Prostate gland (tissue), 2 donors: ENCODE results near the gene SACM1L. TPM values are rescaled to one million over a fixed set of nuclear protein-coding genes. Genes with fewer than 3 reads are reported as not detected.

Experiments
- DNase-seq: peaks from one replicate; pipeline ENCODE4 v3.0.0-alpha.2; 2019; ENCODE audit warnings: low spot score
- H3K27ac ChIP-seq, 2 donors: fragments of 200-600 bp; sonication (generic); 2 replicates each; pipeline ENCODE4 v1.5.1; 2017 to 2019
- H3K27me3 ChIP-seq: fragments of 200-600 bp; sonication (generic); replicated peaks from 2 replicates; pipeline ENCODE4 v1.5.1; 2019; ENCODE audit not compliant: insufficient read depth
- H3K36me3 ChIP-seq, 2 donors: fragments of 200-600 bp; sonication (generic); 1 replicate in 1 of 2; 2 replicates in 1 of 2; pipeline versions ENCODE4 v1.5.1 to v1.8.1; 2017 to 2019
- H3K4me1 ChIP-seq: fragments of 200-600 bp; sonication (generic); replicated peaks from 2 replicates; pipeline ENCODE4 v1.5.1; 2019
- H3K4me3 ChIP-seq, 2 donors: fragments of 200-600 bp; sonication (generic); 2 replicates each; pipeline ENCODE4 v1.5.1; 2017 to 2019
- H3K9me3 ChIP-seq: fragments of 200-600 bp; sonication (generic); 2 replicates; pipeline ENCODE4 v1.5.1; 2017
- POLR2A ChIP-seq: fragments of 450-650 bp; IDR thresholded peaks from one replicate; pipeline ENCODE4 v1.6.1; 2016; ENCODE audit warnings: antibody characterized with exemption, mild to moderate bottlenecking
- POLR2AphosphoS5 ChIP-seq: sonication (generic); formaldehyde crosslinking; IDR thresholded peaks from one replicate; pipeline ENCODE4 v1.6.1; 2017; ENCODE audit warnings: antibody characterized with exemption
- WGBS: methylation state at CpG from one replicate; pipeline ENCODE4 v1.1.5; 2018; 5-methylcytosine and 5-hydroxymethylcytosine counted together
- intact Hi-C: fragments of 100-400 bp; cut with DNase I; formaldehyde crosslinking; loops from one replicate; pipeline ENCODE4 v1.14.2; 2022
- total RNA-seq, 2 donors: library from RNA; depleted of rRNA; stranded (reverse); fragments of >200 nt; gene quantifications; one replicate each; pipeline ENCODE4 v1.1.0, GENCODE V29; 2016
- TF ChIP-seq, protein P1 (sequence below), 4 experiments: fragments of 200-600 bp in 2 of 4; fragments of 450-650 bp in 2 of 4; sonication (generic) in 2 of 4; IDR thresholded peaks; 1 replicate in 3 of 4; 2 replicates in 1 of 4; pipeline ENCODE4 v1.5.1; 2016 to 2019; ENCODE audit warnings: antibody characterized with exemption in 4 of 4, mild to moderate bottlenecking in 2 of 4, moderate library complexity in 2 of 4

Gene SACM1L
- total RNA-seq, 2 donors from 2014 or later = 56.6 to 62.8 TPM

GRCh38 chr3:45762647-45763302, 73.6 kb downstream of the SACM1L start:
- DNase-seq = no peak
- Histone ChIP-seq H3K9me3 (no peaks in the 10 kb centered on the region), H3K4me3 (no peak overlapping the region), H3K4me1 (no peaks in the 10 kb centered on the region), H3K27me3 (no peaks in the 10 kb centered on the region), H3K36me3 (no peaks in the 10 kb centered on the region), H3K27ac (no peak overlapping the region)
- TF ChIP-seq, protein P1, sequence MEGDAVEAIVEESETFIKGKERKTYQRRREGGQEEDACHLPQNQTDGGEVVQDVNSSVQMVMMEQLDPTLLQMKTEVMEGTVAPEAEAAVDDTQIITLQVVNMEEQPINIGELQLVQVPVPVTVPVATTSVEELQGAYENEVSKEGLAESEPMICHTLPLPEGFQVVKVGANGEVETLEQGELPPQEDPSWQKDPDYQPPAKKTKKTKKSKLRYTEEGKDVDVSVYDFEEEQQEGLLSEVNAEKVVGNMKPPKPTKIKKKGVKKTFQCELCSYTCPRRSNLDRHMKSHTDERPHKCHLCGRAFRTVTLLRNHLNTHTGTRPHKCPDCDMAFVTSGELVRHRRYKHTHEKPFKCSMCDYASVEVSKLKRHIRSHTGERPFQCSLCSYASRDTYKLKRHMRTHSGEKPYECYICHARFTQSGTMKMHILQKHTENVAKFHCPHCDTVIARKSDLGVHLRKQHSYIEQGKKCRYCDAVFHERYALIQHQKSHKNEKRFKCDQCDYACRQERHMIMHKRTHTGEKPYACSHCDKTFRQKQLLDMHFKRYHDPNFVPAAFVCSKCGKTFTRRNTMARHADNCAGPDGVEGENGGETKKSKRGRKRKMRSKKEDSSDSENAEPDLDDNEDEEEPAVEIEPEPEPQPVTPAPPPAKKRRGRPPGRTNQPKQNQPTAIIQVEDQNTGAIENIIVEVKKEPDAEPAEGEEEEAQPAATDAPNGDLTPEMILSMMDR (IDR thresholded peaks at IDR 0.05) = no peak
- no peak for TF ChIP-seq POLR2AphosphoS5
- TF ChIP-seq POLR2A = no peak
- WGBS = 89% methylated on average over 18 of the region's 19 CpGs
- intact Hi-C loops = loop anchor here (5.0 kb wide), 3 partner anchors 145 to 320 kb away; no protein-coding TSS in a partner anchor

DNA sequence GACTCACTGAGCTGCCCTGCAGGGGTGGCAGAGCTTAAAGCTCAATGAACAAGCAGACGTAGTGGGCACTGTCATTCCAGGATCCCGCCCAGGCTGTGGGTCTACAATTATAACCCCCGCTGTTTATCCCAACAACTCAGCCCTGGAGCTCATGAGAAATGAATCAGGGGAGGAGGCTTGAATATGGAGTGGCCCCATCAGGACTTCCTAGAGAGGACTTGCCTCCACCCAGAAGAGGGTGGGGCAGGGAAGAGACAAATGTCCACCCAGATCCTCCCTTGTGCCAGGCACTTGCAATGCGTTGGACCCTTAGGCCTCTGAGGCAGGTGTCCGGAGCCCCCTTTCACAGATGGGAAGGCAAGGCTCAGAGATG, 74.1 kb downstream of the SACM1L start:
- H3K36me3 ChIP-seq = no peaks in the 10 kb centered on the region
- H3K27me3 ChIP-seq = no peaks in the 10 kb centered on the region
- TF ChIP-seq, protein P1 (IDR thresholded peaks at IDR 0.05) = no peak
- intact Hi-C loops = loop anchor here (5.0 kb wide), 3 partner anchors 144 to 319 kb away; no protein-coding TSS in a partner anchor
- H3K27ac ChIP-seq = no peak overlapping the region
- no peaks in the 10 kb centered on the region for H3K4me1 ChIP-seq
- H3K4me3 ChIP-seq = no peak overlapping the region
- DNase-seq = no peak
- WGBS = 92% methylated on average over 4 of the region's 5 CpGs
- no peaks in the 10 kb centered on the region for H3K9me3 ChIP-seq

DNA sequence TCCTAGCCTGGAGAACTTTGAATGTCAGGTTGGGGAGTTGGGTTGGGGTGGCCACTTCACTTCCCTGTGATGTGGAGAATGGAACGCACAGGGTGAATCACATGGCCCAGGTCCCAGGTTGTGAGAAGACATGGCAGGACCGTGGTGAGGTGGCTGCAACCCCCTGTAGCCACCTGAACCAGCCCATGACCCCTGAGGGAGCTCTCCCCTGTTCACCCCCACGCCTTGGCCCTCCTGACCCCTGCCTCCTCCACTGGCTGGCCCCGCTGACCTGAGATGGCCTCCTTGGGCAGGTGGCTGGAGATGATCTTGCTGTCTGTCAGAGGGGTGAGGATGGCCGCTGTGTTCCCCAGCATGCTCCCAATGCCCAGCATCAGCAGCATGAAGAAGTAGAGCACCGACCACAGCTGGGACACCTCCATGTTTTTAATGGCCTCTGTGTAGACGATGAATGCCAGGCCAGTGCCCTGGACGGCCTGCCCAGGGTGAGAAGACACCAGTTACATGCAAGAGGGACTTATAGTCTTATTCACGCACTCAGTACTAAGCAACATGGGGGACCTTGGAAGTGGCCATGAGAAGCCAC, 76.2 kb downstream of the SACM1L start:
- Histone ChIP-seq H3K36me3 (no peaks in the 10 kb centered on the region), H3K4me3 (no peak overlapping the region), H3K27ac (no peak overlapping the region), H3K27me3 (no peaks in the 10 kb centered on the region), H3K4me1 (no peaks in the 10 kb centered on the region), H3K9me3 (no peaks in the 10 kb centered on the region)
- WGBS = 94% methylated on average over 9 of the region's 9 CpGs
- TF ChIP-seq POLR2AphosphoS5 (no peak), POLR2A (no peak)
- TF ChIP-seq, protein P1 (IDR thresholded peaks at IDR 0.05) = no peak
- intact Hi-C loops = no loop called here
- no peak for DNase-seq

DNA sequence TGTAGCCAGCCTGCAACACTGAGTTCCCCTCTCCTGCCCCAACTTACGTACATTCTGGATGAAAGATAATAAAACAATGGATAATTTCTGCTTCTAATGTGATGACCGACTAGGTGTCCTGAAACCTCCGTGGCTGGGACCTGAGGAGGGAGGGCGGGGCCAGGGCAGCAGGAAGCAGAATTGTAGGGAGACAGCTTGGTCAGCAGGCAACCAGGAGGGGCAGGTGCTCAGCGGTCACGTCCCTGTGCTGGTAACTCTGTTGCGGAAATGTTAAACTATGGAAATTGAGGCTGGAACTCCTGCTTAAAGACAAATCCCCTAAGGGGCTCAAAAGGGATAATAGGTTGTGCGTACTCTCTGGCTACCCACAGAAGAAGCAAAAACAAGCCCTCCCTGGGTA, 76.8 kb downstream of the SACM1L start:
- Histone ChIP-seq H3K9me3 (no peaks in the 10 kb centered on the region), H3K27me3 (no peaks in the 10 kb centered on the region), H3K4me1 (no peaks in the 10 kb centered on the region), H3K36me3 (no peaks in the 10 kb centered on the region), H3K4me3 (no peak overlapping the region), H3K27ac (no peak overlapping the region)
- 82% methylated on average over 8 of the region's 8 CpGs for WGBS
- DNase-seq = no peak
- no peak for TF ChIP-seq POLR2A
- TF ChIP-seq, protein P1 (IDR thresholded peaks at IDR 0.05) = no peak
- no peak for TF ChIP-seq POLR2AphosphoS5
- intact Hi-C loops = no loop called here
